Endothelial cell of umbilical vein (primary cell): ENCODE results near the gene MAPT.

Experiments used
- CTCF ChIP-seq, 2 donors: IDR thresholded peaks; 1 replicate in 1 of 2; 2 replicates in 1 of 2; pipeline ENCODE4 v1.5.1; 2011; ENCODE audit warnings: low read length in 2 of 2, mild to moderate bottlenecking in 2 of 2, moderate library complexity in 2 of 2, control low read depth in 1 of 2, inconsistent platforms in 1 of 2, low read depth in 1 of 2; ENCODE audit not compliant: insufficient read depth in 1 of 2; ENCODE audit errors: extremely low read depth in 1 of 2
- EZH2 ChIP-seq: IDR thresholded peaks from 2 replicates; pipeline ENCODE4 v1.6.1; 2012; ENCODE audit warnings: borderline replicate concordance, low read depth, mild to moderate bottlenecking, moderate library complexity, low read length, inconsistent platforms; ENCODE audit not compliant: severe bottlenecking
- FOS ChIP-seq: IDR thresholded peaks from 2 replicates; pipeline ENCODE4 v1.6.1; 2011; ENCODE audit warnings: mild to moderate bottlenecking, low read length, moderate library complexity, borderline replicate concordance; ENCODE audit not compliant: insufficient read depth
- GATA2 ChIP-seq: IDR thresholded peaks from 2 replicates; pipeline ENCODE4 v1.7.0; 2011; ENCODE audit warnings: low read depth, mild to moderate bottlenecking, moderate library complexity, mixed read lengths, low read length; ENCODE audit not compliant: insufficient read length, insufficient read depth
- JUN ChIP-seq: IDR thresholded peaks from 2 replicates; pipeline ENCODE4 v1.6.1; 2011; ENCODE audit warnings: borderline replicate concordance, low read depth; ENCODE audit not compliant: insufficient read length, insufficient read depth
- MAX ChIP-seq: IDR thresholded peaks from 2 replicates; pipeline ENCODE4 v1.6.1; 2011; ENCODE audit not compliant: insufficient read depth, insufficient read length
- MYC ChIP-seq: IDR thresholded peaks from one replicate; pipeline ENCODE4 v1.6.1; 2011; ENCODE audit warnings: mild to moderate bottlenecking, low read depth, low read length
- POLR2A ChIP-seq: IDR thresholded peaks from 2 replicates; pipeline ENCODE4 v1.6.1; 2012; ENCODE audit warnings: low read depth, mild to moderate bottlenecking, control low read depth, low read length
- POLR2AphosphoS5 ChIP-seq: IDR thresholded peaks from 2 replicates; pipeline ENCODE4 v1.6.1; 2012; ENCODE audit warnings: low read depth, mild to moderate bottlenecking, control low read depth, low read length, moderate library complexity; ENCODE audit not compliant: insufficient read depth

DNA sequence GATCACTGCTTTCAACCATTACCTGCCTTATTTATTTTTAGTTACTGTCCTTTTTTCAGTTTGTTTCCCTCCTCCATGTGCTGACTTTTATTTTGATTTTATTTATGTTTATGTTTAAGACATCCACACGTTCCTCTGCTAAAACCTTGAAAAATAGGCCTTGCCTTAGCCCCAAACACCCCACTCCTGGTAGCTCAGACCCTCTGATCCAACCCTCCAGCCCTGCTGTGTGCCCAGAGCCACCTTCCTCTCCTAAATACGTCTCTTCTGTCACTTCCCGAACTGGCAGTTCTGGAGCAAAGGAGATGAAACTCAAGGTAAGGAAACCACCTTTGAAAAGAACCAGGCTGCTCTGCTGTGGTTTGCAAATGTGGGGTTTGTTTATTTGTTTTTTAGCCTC is 95.4 kb downstream of the MAPT start:
- TF ChIP-seq MAX = no peak
- TF ChIP-seq CTCF (IDR thresholded peaks at IDR 0.05; ENCODE audit: extremely low read depth in 1 of 2, insufficient read depth in 1 of 2, low read depth in 1 of 2, low read length in 2 of 2) = no peak
- TF ChIP-seq MYC = no peak
- no peak for TF ChIP-seq POLR2AphosphoS5
- TF ChIP-seq EZH2 = no peak
- TF ChIP-seq POLR2A = no peak
- no peak for TF ChIP-seq JUN
- no peak for TF ChIP-seq FOS
- no peak for TF ChIP-seq GATA2
